Mammary epithelial cell (primary cell): Measurements from ENCODE around the gene MEIS1.

Source experiments
- CTCF ChIP-seq, 2 donors: IDR thresholded peaks in 1 of 2; conservative IDR thresholded peaks in 1 of 2; 2 replicates each; pipeline ENCODE4 v1.5.1; 2011 to 2012; ENCODE audit warnings: inconsistent platforms in 2 of 2, low read length in 2 of 2, mild to moderate bottlenecking in 2 of 2, control low read depth in 1 of 2, low read depth in 1 of 2; ENCODE audit not compliant: insufficient read depth in 1 of 2; ENCODE audit errors: extremely low read depth in 1 of 2
- EZH2 ChIP-seq: IDR thresholded peaks from 2 replicates; pipeline ENCODE4 v1.6.1; 2012; ENCODE audit warnings: low read length, inconsistent platforms, borderline replicate concordance

DNA sequence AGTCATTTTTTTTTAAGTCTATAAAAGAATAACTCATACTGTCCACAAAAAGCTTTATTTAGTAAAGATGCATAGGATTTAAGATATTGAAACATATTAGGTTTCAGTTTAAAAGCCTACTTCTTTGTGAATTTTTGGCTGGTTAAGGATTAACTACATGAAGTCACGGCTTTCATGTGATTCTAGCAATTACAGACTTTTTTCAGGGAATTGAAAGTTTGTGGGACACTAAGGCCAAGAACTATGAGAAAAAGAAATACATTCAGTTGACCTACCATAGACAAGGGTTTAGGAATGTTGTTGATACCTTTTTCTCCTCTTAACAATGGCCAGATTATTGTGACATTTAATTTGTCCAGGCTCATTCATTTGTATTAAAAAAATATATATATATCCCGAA lies 109.3 kb downstream of the MEIS1 start:
- TF ChIP-seq CTCF (conservative IDR thresholded peaks at IDR 0.05 in 1 of 2, IDR thresholded peaks at IDR 0.05 in 1 of 2; ENCODE audit: extremely low read depth in 1 of 2, insufficient read depth in 1 of 2, low read depth in 1 of 2, low read length in 2 of 2): no peak
- TF ChIP-seq EZH2: no peak
